BE2C (cell line): ENCODE results near the gene RGL4.

ENCODE experiments used
- DNase-seq: peaks from one replicate; pipeline ENCODE4 v3.0.0-alpha.2; 2020
- H3K27me3 ChIP-seq: fragments of 250-450 bp; sonication (Bioruptor Pico); 2 replicates; pipeline ENCODE4 v1.5.1; 2020; ENCODE audit warnings: mild to moderate bottlenecking
- H3K36me3 ChIP-seq: fragments of 250-450 bp; sonication (Bioruptor Pico); 2 replicates; pipeline ENCODE4 v1.5.1; 2020; ENCODE audit warnings: mild to moderate bottlenecking
- H3K4me1 ChIP-seq: fragments of 250-450 bp; sonication (Bioruptor Pico); 2 replicates; pipeline ENCODE4 v1.5.1; 2020
- H3K4me3 ChIP-seq: 2 replicates; pipeline ENCODE4 v1.5.1; 2011; ENCODE audit warnings: low read depth, low read length
- H3K9me3 ChIP-seq: fragments of 250-450 bp; sonication (Bioruptor Pico); 2 replicates; pipeline ENCODE4 v1.5.1; 2020
- TF ChIP-seq, protein P1 (sequence below): IDR thresholded peaks from 2 replicates; pipeline ENCODE4 v1.5.1; 2012; ENCODE audit warnings: mild to moderate bottlenecking, low read depth, low read length

Gene RGL4

GRCh38 chr22:23744001-23744400 lies 53.2 kb downstream of the RGL4 start:
- no peaks in the 10 kb centered on the region for H3K27me3 ChIP-seq
- H3K4me3 ChIP-seq, result no peak overlapping the region
- no peaks in the 10 kb centered on the region for H3K4me1 ChIP-seq
- no peak for DNase-seq
- H3K9me3 ChIP-seq, result no peaks in the 10 kb centered on the region
- H3K36me3 ChIP-seq, result peaks cover 25% of the 10 kb centered on the region
- TF ChIP-seq, protein P1, sequence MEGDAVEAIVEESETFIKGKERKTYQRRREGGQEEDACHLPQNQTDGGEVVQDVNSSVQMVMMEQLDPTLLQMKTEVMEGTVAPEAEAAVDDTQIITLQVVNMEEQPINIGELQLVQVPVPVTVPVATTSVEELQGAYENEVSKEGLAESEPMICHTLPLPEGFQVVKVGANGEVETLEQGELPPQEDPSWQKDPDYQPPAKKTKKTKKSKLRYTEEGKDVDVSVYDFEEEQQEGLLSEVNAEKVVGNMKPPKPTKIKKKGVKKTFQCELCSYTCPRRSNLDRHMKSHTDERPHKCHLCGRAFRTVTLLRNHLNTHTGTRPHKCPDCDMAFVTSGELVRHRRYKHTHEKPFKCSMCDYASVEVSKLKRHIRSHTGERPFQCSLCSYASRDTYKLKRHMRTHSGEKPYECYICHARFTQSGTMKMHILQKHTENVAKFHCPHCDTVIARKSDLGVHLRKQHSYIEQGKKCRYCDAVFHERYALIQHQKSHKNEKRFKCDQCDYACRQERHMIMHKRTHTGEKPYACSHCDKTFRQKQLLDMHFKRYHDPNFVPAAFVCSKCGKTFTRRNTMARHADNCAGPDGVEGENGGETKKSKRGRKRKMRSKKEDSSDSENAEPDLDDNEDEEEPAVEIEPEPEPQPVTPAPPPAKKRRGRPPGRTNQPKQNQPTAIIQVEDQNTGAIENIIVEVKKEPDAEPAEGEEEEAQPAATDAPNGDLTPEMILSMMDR, result no peak

- no peaks in the 10 kb centered on the region for H3K9me3 ChIP-seq
- H3K27me3 ChIP-seq, result no peaks in the 10 kb centered on the region
- H3K4me3 ChIP-seq, result no peak overlapping the region
- no peaks in the 10 kb centered on the region for H3K4me1 ChIP-seq
- TF ChIP-seq, protein P1, result no peak
- H3K36me3 ChIP-seq, result peaks cover 25% of the 10 kb centered on the region
- DNase-seq, result no peak
Observed at GRCh38 chr22:23744485-23744884, 53.7 kb downstream of the RGL4 start.

DNA sequence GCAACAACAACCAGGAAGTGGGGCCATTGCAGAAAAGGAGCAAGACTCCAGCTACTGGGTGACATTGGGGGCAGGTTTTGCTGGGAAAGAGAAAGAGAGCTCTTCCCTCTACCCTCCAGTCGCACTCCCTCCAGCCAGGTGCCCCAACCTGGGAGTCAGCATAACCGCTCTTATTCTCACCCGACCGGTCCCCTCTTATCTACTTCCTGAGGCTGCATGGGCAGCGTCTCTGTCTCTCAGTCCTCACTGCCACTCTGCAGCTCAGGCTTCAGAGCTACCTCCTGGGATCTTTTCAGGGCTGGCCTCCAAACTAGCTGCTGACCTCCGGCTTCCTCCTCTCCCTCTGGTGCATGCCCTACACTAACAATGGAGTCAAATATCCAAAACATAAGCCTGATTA lies 55.0 kb downstream of the RGL4 start:
- H3K27me3 ChIP-seq, result no peaks in the 10 kb centered on the region
- no peak overlapping the region for H3K4me3 ChIP-seq
- TF ChIP-seq, protein P1, result no peak
- DNase-seq, result no peak
- H3K4me1 ChIP-seq, result no peaks in the 10 kb centered on the region; the same call in 1 of the 2 replicates
- no peaks in the 10 kb centered on the region for H3K9me3 ChIP-seq
- peaks cover 25% of the 10 kb centered on the region for H3K36me3 ChIP-seq
